ENCODE results near the gene CRTC3. TPM values are rescaled to one million over a fixed set of nuclear protein-coding genes. Genes with fewer than 3 reads are reported as not detected.

The CRTC3 gene
- total RNA-seq, 1 experiment from 2014 or later, result 45.0 TPM

- Histone ChIP-seq H3K9me3 (ENCODE audit: control insufficient read depth, insufficient read depth, low read depth, low read length) (no peaks in the 10 kb centered on the region), H3K36me3 (ENCODE audit: control insufficient read depth, insufficient read depth, low read length) (no peaks in the 10 kb centered on the region), H3K27ac (ENCODE audit: low read length) (no peak overlapping the region), H3K27me3 (ENCODE audit: control insufficient read depth, insufficient read depth, low read length) (no peaks in the 10 kb centered on the region), H3K4me3 (ENCODE audit: low read depth in 2 of 2, low read length in 2 of 2) (no peak overlapping the region), H3K4me1 (ENCODE audit: control insufficient read depth, insufficient read depth, low read length) (no peaks in the 10 kb centered on the region)
- ATAC-seq (no peak), DNase-seq (ENCODE audit: low read depth, low spot score) (no peak)
- ChIA-PET CTCF (interaction anchor here (0.7 kb wide), 1 partner anchor 123 kb away, joined by 3 read pairs; no protein-coding TSS in a partner anchor), POLR2A (no interaction called here)
- BruUV-seq (replicated peaks), result no TSS peak
- intact Hi-C loops (cut with micrococcal nuclease; ENCODE audit: unreplicated experiment), result no loop called here
- TF ChIP-seq, protein P1, sequence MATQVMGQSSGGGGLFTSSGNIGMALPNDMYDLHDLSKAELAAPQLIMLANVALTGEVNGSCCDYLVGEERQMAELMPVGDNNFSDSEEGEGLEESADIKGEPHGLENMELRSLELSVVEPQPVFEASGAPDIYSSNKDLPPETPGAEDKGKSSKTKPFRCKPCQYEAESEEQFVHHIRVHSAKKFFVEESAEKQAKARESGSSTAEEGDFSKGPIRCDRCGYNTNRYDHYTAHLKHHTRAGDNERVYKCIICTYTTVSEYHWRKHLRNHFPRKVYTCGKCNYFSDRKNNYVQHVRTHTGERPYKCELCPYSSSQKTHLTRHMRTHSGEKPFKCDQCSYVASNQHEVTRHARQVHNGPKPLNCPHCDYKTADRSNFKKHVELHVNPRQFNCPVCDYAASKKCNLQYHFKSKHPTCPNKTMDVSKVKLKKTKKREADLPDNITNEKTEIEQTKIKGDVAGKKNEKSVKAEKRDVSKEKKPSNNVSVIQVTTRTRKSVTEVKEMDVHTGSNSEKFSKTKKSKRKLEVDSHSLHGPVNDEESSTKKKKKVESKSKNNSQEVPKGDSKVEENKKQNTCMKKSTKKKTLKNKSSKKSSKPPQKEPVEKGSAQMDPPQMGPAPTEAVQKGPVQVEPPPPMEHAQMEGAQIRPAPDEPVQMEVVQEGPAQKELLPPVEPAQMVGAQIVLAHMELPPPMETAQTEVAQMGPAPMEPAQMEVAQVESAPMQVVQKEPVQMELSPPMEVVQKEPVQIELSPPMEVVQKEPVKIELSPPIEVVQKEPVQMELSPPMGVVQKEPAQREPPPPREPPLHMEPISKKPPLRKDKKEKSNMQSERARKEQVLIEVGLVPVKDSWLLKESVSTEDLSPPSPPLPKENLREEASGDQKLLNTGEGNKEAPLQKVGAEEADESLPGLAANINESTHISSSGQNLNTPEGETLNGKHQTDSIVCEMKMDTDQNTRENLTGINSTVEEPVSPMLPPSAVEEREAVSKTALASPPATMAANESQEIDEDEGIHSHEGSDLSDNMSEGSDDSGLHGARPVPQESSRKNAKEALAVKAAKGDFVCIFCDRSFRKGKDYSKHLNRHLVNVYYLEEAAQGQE (IDR thresholded peaks at IDR 0.05; ENCODE audit: insufficient read depth in 1 of 2, low read depth in 2 of 2, low read length in 1 of 2), result no peak
- TF ChIP-seq POLR2AphosphoS5 (IDR thresholded peaks at IDR 0.05; ENCODE audit: low read depth, low read length) (no peak), SIN3A (IDR thresholded peaks at IDR 0.05; ENCODE audit: borderline replicate concordance, insufficient read depth, low read depth, low read length) (no peak), TCF7L2 (IDR thresholded peaks at IDR 0.05; ENCODE audit: low read depth, low read length) (no peak), CTCF (IDR thresholded peaks at IDR 0.05) (no peak)
- in situ Hi-C loops (cut with HindIII; ENCODE audit: low pct_unique_long_range_greater_than_20kb, low sequenced_read_pairs), result no loop called here
Measured at GRCh38 chr15:90620379-90621067, 90.8 kb downstream of the CRTC3 start.

GRCh38 chr15:90623854-90624253 is 94.1 kb downstream of the CRTC3 start:
- Histone ChIP-seq H3K4me1 (ENCODE audit: control insufficient read depth, insufficient read depth, low read length) (no peaks in the 10 kb centered on the region), H3K27ac (ENCODE audit: low read length) (no peak overlapping the region), H3K27me3 (ENCODE audit: control insufficient read depth, insufficient read depth, low read length) (no peaks in the 10 kb centered on the region), H3K9me3 (ENCODE audit: control insufficient read depth, insufficient read depth, low read depth, low read length) (no peaks in the 10 kb centered on the region), H3K4me3 (ENCODE audit: low read depth in 2 of 2, low read length in 2 of 2) (no peak overlapping the region), H3K36me3 (ENCODE audit: control insufficient read depth, insufficient read depth, low read length) (no peaks in the 10 kb centered on the region; the same call in 1 of the 2 replicates)
- no peak for TF ChIP-seq CTCF (IDR thresholded peaks at IDR 0.05)
- TF ChIP-seq, protein P1 (IDR thresholded peaks at IDR 0.05; ENCODE audit: insufficient read depth in 1 of 2, low read depth in 2 of 2, low read length in 1 of 2), result no peak
- no peak for TF ChIP-seq POLR2AphosphoS5 (IDR thresholded peaks at IDR 0.05; ENCODE audit: low read depth, low read length)
- no peak for TF ChIP-seq SIN3A (IDR thresholded peaks at IDR 0.05; ENCODE audit: borderline replicate concordance, insufficient read depth, low read depth, low read length)
- TF ChIP-seq TCF7L2 (IDR thresholded peaks at IDR 0.05; ENCODE audit: low read depth, low read length), result no peak
- ChIA-PET CTCF (no interaction called here), POLR2A (no interaction called here)
- in situ Hi-C loops (cut with HindIII; ENCODE audit: low pct_unique_long_range_greater_than_20kb, low sequenced_read_pairs) (no loop called here), intact Hi-C loops (cut with micrococcal nuclease; ENCODE audit: unreplicated experiment) (no loop called here)
- BruUV-seq (replicated peaks), result no TSS peak
- DNase-seq (ENCODE audit: low read depth, low spot score) (no peak), ATAC-seq (0 out of 2 replicates have a peak, but pooled peaks have one; percentile 32)

All from Panc1 (cell line).